Smooth muscle cell (in vitro differentiated cells): ENCODE data around the gene P2RY2. TPM values are rescaled to one million over a fixed set of nuclear protein-coding genes. Genes with fewer than 3 reads are reported as not detected.

Experiments
- DNase-seq: peaks from one replicate; lab custom pipeline; 2025; ENCODE audit not compliant: unreplicated experiment; lab: John Stamatoyannopoulos, UW
- H2AFZ ChIP-seq: fragments of 200-600 bp; sonication (generic); 2 replicates; pipeline ENCODE4 v1.6.0; 2016; ENCODE audit warnings: antibody characterized with exemption, low read depth, mild to moderate bottlenecking
- H3F3A ChIP-seq: fragments of 200-600 bp; sonication (generic); 2 replicates; pipeline ENCODE4 v1.6.0; 2017; ENCODE audit warnings: antibody characterized with exemption, low read depth
- H3K27ac ChIP-seq: fragments of 200-600 bp; sonication (generic); 2 replicates; pipeline ENCODE4 v1.5.1; 2016; ENCODE audit warnings: low read depth, mild to moderate bottlenecking
- H3K27me3 ChIP-seq: fragments of 200-600 bp; sonication (generic); 2 replicates; pipeline ENCODE4 v1.6.1; 2016; ENCODE audit warnings: low read depth, mild to moderate bottlenecking
- H3K36me3 ChIP-seq: fragments of 200-600 bp; sonication (generic); 2 replicates; pipeline ENCODE4 v1.5.1; 2016; ENCODE audit warnings: low read depth
- H3K4me1 ChIP-seq: fragments of 200-600 bp; sonication (generic); 2 replicates; pipeline ENCODE4 v1.5.1; 2016; ENCODE audit warnings: low read depth
- H3K4me2 ChIP-seq: fragments of 200-600 bp; sonication (generic); 2 replicates; pipeline ENCODE4 v1.6.0; 2016; ENCODE audit warnings: mild to moderate bottlenecking
- H3K4me3 ChIP-seq: fragments of 200-600 bp; sonication (generic); 2 replicates; pipeline ENCODE4 v1.5.1; 2016; ENCODE audit warnings: mild to moderate bottlenecking
- H3K79me2 ChIP-seq: fragments of 200-600 bp; sonication (generic); 2 replicates; pipeline ENCODE4 v1.6.0; 2016; ENCODE audit warnings: low read depth, mild to moderate bottlenecking
- H3K9ac ChIP-seq: fragments of 200-600 bp; sonication (generic); 2 replicates; pipeline ENCODE4 v1.6.0; 2016; ENCODE audit warnings: low read depth
- H3K9me3 ChIP-seq: fragments of 200-600 bp; sonication (generic); replicated peaks from 2 replicates; pipeline ENCODE4 v1.5.1; 2016; ENCODE audit warnings: low read depth
- H4K20me1 ChIP-seq: fragments of 200-600 bp; sonication (generic); 2 replicates; pipeline ENCODE4 v1.6.0; 2016; ENCODE audit warnings: low read depth
- CTCF ChIP-seq: fragments of 200-600 bp; sonication (generic); IDR thresholded peaks from 2 replicates; pipeline ENCODE4 v1.5.1; 2017; ENCODE audit warnings: borderline replicate concordance, mild to moderate bottlenecking, antibody characterized with exemption; ENCODE audit not compliant: insufficient read depth, poor library complexity, severe bottlenecking
- WGBS: methylation state at CpG from one replicate; pipeline ENCODE4 v1.1.7; 2016; ENCODE audit warnings: low lambda C conversion rate; 5-methylcytosine and 5-hydroxymethylcytosine counted together
- polyA plus RNA-seq: library from polyadenylated mRNA; unstranded; fragments of >200 nt; fragmentation: Nextera tagmentation; extraction: Ambion mirVana; gene quantifications from 2 replicates; pipeline ENCODE4 v1.2.1, GENCODE V29; 2016
- total RNA-seq: library from RNA; depleted of rRNA; stranded (reverse); fragments of >200 nt; gene quantifications from 2 replicates; pipeline ENCODE4 v1.2.3, GENCODE V29; 2014

Gene P2RY2
- total and polyA plus RNA-seq, 2 experiments from 2014 or later = 5.8 TPM; not detected in 1

GRCh38 chr11:73174495-73174791, 43.6 kb upstream of the P2RY2 start:
- TF ChIP-seq CTCF = no peak
- H3K4me1 ChIP-seq = no peaks in the 10 kb centered on the region
- H3K27me3 ChIP-seq = no peaks in the 10 kb centered on the region
- no peak overlapping the region for H2AFZ ChIP-seq
- H3K9me3 ChIP-seq = no peaks in the 10 kb centered on the region
- H3K27ac ChIP-seq = no peak overlapping the region
- no peak overlapping the region for H3K4me2 ChIP-seq
- no peak overlapping the region for H3K4me3 ChIP-seq
- H4K20me1 ChIP-seq = no peaks in the 10 kb centered on the region
- H3K79me2 ChIP-seq = no peaks in the 10 kb centered on the region
- no peaks in the 10 kb centered on the region for H3K36me3 ChIP-seq
- DNase-seq = no peak
- H3F3A ChIP-seq = no peaks in the 10 kb centered on the region
- no peak overlapping the region for H3K9ac ChIP-seq
- WGBS = 97% methylated on average over 3 of the region's 3 CpGs

- Histone ChIP-seq H3K4me3 (no peak overlapping the region), H3K79me2 (no peaks in the 10 kb centered on the region), H3K4me1 (no peaks in the 10 kb centered on the region), H3K4me2 (no peak overlapping the region), H2AFZ (no peak overlapping the region), H3K27me3 (no peaks in the 10 kb centered on the region), H3K27ac (no peak overlapping the region), H3K9ac (no peak overlapping the region), H3K36me3 (no peaks in the 10 kb centered on the region), H3F3A (no peaks in the 10 kb centered on the region), H4K20me1 (no peaks in the 10 kb centered on the region), H3K9me3 (no peaks in the 10 kb centered on the region)
- 66% methylated on average over 5 of the region's 5 CpGs for WGBS
- TF ChIP-seq CTCF = no peak
- DNase-seq = no peak
These were observed 42.4 kb upstream of the P2RY2 start for GRCh38 chr11:73175551-73176144.

GRCh38 chr11:73176145-73176873, 41.8 kb upstream of the P2RY2 start:
- no peak for DNase-seq
- no peaks in the 10 kb centered on the region for H3K36me3 ChIP-seq
- no peaks in the 10 kb centered on the region for H3K27me3 ChIP-seq
- no peaks in the 10 kb centered on the region for H3K9me3 ChIP-seq
- H3K4me3 ChIP-seq = no peak overlapping the region
- H3K4me2 ChIP-seq = no peak overlapping the region
- no peak overlapping the region for H3K9ac ChIP-seq
- no peaks in the 10 kb centered on the region for H3F3A ChIP-seq
- H4K20me1 ChIP-seq = no peaks in the 10 kb centered on the region
- TF ChIP-seq CTCF = no peak
- 84% methylated on average over 5 of the region's 5 CpGs for WGBS
- no peaks in the 10 kb centered on the region for H3K4me1 ChIP-seq
- no peaks in the 10 kb centered on the region for H3K79me2 ChIP-seq
- no peak overlapping the region for H3K27ac ChIP-seq
- H2AFZ ChIP-seq = no peak overlapping the region

- DNase-seq = no peak
- 100% methylated on average over 1 of the region's 1 CpG for WGBS
- no peaks in the 10 kb centered on the region for H3K27me3 ChIP-seq
These were observed 41.3 kb upstream of the P2RY2 start for GRCh38 chr11:73176874-73177155.

More at GRCh38 chr11:73176874-73177155, 41.3 kb upstream of the P2RY2 start:
- Histone ChIP-seq H3K9me3 (no peaks in the 10 kb centered on the region), H3K36me3 (no peaks in the 10 kb centered on the region), H3K79me2 (no peaks in the 10 kb centered on the region), H4K20me1 (no peaks in the 10 kb centered on the region), H3K4me2 (no peak overlapping the region), H3K27ac (no peak overlapping the region), H3K4me3 (no peak overlapping the region), H2AFZ (no peak overlapping the region), H3K9ac (no peak overlapping the region), H3K4me1 (no peaks in the 10 kb centered on the region), H3F3A (no peaks in the 10 kb centered on the region)
- no peak for TF ChIP-seq CTCF
